GM12874 (cell line): Measurements from ENCODE around the gene PCMT1.

Experiments
- TF ChIP-seq, protein P1 (sequence below): IDR thresholded peaks from 2 replicates; pipeline ENCODE4 v1.5.1; 2011; ENCODE audit warnings: low read depth, mild to moderate bottlenecking, control low read depth, low read length, moderate library complexity; ENCODE audit not compliant: insufficient read depth

The PCMT1 gene

DNA sequence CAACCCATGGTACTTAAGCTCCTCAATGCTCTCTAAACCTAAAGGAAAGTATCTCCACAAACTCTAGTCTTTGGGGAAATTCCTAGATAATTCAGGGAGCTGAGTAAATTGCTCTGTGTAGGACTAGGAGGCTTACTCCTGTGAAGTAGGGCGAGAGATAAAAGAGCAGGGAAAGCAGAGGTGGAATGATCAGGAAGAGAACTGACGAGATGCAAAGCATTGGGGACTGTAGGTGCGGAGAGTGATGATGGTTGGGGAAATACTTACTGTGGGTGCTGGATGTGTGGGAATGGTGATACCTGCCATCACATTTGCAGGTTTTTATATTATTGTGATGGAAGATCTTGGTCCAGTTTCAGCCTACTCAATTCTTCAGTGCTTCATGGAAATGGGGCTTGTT, 30.0 kb upstream of the PCMT1 start:
- TF ChIP-seq, protein P1, sequence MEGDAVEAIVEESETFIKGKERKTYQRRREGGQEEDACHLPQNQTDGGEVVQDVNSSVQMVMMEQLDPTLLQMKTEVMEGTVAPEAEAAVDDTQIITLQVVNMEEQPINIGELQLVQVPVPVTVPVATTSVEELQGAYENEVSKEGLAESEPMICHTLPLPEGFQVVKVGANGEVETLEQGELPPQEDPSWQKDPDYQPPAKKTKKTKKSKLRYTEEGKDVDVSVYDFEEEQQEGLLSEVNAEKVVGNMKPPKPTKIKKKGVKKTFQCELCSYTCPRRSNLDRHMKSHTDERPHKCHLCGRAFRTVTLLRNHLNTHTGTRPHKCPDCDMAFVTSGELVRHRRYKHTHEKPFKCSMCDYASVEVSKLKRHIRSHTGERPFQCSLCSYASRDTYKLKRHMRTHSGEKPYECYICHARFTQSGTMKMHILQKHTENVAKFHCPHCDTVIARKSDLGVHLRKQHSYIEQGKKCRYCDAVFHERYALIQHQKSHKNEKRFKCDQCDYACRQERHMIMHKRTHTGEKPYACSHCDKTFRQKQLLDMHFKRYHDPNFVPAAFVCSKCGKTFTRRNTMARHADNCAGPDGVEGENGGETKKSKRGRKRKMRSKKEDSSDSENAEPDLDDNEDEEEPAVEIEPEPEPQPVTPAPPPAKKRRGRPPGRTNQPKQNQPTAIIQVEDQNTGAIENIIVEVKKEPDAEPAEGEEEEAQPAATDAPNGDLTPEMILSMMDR, result no peak

DNA sequence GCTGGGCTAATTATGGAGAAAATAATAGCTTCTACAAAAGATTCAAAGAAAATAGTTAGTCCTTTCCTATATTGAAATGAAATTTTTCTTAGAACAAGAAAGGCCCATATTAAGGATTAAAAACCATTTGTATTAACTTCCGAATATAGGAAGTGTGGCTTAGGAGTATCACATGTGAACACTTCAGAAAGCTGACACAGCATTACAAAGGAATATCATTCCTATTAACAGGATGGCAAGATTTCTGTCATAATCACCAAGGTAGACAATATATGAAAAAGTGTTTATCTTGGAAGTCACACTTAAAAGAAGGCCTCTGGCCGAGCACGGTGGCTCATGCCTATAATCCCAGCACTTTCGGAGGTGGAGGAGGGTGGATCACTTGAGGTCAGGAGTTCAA, 26.3 kb upstream of the PCMT1 start:
- TF ChIP-seq, protein P1, result no peak

DNA sequence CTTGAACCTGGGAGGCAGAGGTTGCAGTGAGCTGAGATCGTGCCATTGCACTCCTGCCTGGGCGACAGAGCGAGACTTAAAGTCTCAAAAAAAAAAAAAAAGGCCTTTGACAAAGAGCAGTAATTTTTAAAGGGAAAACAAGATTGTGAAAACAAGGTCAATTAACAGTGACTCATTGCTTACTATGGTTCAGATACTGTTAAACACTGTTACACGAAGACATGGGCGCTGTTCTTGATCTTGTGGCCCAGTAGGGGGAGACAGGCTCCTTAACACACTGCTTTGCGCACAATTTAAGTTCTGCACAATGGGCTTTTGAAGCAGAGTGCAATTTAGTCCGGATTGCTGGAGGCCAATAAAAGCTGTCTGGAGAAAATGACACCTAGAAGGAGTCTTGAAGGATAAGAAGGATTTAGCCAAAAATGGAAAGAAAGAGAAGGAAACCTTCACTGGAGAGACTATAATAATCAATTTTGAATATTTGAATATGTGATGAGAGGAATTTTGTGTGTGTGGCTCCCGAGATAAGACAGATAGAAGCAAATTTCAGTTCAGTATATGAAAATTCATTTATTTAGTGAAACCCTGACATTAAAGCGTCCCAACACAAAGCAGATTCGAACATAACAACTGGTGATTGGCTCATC, 25.6 kb upstream of the PCMT1 start:
- TF ChIP-seq, protein P1, result peak; percentile 73

DNA sequence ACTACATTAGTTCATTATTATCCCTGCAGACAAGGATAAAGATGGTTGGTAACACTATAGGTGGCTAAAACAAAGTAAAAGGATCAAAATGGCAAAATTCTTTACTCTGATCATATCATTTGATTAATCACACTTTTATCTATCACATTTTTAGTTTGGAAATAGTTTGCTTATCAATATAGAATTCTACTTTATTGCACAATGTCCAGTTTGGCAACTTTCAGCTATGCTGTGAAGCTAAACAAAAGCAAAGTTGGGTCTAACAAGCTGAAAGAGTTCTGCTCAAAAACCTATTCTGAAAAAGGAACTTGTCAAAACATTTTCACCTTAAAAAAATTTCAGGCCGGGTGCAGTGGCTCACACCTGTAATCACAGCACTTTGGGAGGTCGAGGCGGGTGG, 23.8 kb upstream of the PCMT1 start:
- TF ChIP-seq, protein P1, result no peak

DNA sequence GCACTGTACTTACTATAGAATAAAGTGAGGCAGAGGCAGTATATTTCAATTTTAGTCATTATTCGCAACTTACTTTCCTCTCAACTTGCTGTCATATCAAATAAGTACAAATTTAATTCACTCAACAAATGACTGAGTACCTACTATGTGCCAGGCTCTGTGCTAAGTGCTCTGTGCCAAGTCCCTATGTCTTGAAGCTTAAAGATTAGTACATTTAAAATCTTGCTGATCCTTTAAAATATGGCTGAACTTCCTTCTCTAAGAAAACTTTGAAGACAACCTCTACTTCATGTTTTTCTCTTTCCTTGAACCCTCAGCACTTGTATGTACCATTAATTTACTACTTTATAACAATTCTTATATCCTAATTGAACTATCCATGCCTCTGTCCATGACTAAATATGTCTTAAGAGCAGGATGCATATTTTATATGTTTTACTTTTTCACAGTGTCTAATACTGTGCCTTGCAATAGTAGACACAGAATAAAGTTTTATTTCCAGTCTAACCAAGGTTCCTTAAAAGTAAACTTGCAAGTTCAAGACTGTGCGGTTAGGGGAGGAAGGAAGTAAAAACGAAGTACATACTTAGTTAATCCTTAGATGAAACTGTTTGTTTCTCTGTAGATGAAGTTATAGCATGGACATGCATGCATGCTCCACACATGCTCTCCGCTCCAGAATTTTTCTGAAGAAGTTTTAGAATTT, 21.6 kb upstream of the PCMT1 start:
- TF ChIP-seq, protein P1, result no peak

DNA sequence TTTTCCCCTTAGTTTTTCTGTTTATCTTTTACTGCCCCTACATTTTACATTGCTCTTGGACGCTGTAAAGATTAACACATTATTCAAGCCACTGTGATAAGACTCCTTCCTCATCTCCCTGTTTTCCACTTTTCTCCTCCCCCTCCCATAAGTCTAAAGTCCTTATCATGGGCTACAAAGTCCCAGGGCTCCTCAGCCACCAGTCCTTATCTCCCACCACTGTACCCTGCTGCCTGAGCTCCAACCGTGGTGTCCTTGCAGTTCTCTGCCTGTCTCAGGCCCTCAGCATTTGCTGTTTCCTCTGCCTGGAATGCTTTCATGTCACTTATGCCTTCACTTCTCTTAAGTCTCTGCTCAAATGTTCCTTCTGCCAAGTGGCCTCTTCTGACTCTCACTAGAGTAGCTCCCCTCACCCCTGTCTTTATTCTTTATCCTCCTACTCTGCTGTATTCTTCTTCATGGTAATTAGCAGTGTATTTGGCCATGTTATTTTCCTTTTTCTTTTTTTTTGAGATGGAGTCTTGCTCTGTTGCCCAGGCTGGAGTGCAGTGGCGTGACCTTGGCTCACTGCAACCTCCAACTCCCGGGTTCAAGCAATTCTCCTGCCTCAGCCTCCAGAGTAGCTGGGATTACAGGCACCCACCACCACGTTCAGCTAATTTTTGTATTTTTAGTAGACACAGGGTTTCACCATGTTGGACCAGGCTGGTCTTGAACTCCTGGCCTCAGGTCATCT, 20.9 kb upstream of the PCMT1 start:
- TF ChIP-seq, protein P1, result no peak

DNA sequence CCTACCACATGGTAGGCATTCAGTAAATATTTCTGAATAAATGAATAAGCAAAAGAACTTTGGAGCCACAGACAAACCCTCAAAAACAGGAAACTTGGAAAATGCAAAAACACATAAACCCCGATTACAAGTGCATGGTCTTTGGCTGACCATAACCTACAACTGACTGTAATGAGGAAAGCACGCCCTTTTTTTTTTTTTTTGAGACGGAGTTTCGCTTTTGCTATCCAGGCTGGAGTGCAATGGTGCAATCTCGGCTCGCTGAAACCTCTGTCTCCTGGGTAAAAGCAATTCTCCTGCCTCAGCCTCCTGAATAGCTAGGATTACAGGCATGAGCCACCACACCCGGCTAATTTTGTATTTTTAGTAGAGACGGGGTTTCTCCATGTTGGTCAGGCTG, 19.7 kb upstream of the PCMT1 start:
- TF ChIP-seq, protein P1, result no peak
